Hematopoietic multipotent progenitor cell treated with erythropoietin and hydrocortisone succinate and interleukin-3 and kit ligand, for 17 days (in vitro differentiated cells): Measurements from ENCODE around the gene MACROD1.
"Not testable (repeated sequence)": the region's sequence is repeated elsewhere in the genome, so short reads cannot be mapped to it uniquely, and the experiment has no call there.

Source experiments
- DNase-seq: peaks from one replicate; pipeline ENCODE4 v3.0.0-alpha.2; 2015; ENCODE audit warnings: low spot score

MACROD1 gene

GRCh38 chr11:64056213-64056785 lies 109.6 kb downstream of the MACROD1 start:
- no peak for DNase-seq

GRCh38 chr11:64055077-64055476 lies 110.8 kb downstream of the MACROD1 start:
- DNase-seq, result no peak

GRCh38 chr11:64053699-64054098 lies 112.2 kb downstream of the MACROD1 start:
- no peak for DNase-seq

- no peak for DNase-seq
Observed at GRCh38 chr11:64052938-64053622, 112.8 kb downstream of the MACROD1 start.

GRCh38 chr11:64052436-64052835 lies 113.5 kb downstream of the MACROD1 start:
- DNase-seq, result no peak

- DNase-seq, result no peak
Observed at GRCh38 chr11:64051297-64051696, 114.6 kb downstream of the MACROD1 start.

GRCh38 chr11:64049509-64049908 lies 116.4 kb downstream of the MACROD1 start:
- DNase-seq, result no peak

GRCh38 chr11:64048042-64048854 lies 117.7 kb downstream of the MACROD1 start:
- DNase-seq, result no peak

GRCh38 chr11:64047373-64047772 lies 118.5 kb downstream of the MACROD1 start:
- DNase-seq, result not testable (repeated sequence)

GRCh38 chr11:64045700-64046099 lies 120.2 kb downstream of the MACROD1 start:
- no peak for DNase-seq

- no peak for DNase-seq
Observed at GRCh38 chr11:64044730-64045393, 121.1 kb downstream of the MACROD1 start.

GRCh38 chr11:64043545-64043944 lies 122.4 kb downstream of the MACROD1 start:
- no peak for DNase-seq

GRCh38 chr11:64042301-64042700 lies 123.6 kb downstream of the MACROD1 start:
- DNase-seq, result no peak

- DNase-seq, result no peak
Observed at GRCh38 chr11:64041846-64042245, 124.1 kb downstream of the MACROD1 start.

GRCh38 chr11:64040684-64041322 lies 125.1 kb downstream of the MACROD1 start:
- no peak for DNase-seq

- no peak for DNase-seq
Observed at GRCh38 chr11:64039012-64039665, 126.8 kb downstream of the MACROD1 start.

GRCh38 chr11:64038500-64038899 lies 127.4 kb downstream of the MACROD1 start:
- DNase-seq, result no peak

GRCh38 chr11:64037027-64037634 lies 128.8 kb downstream of the MACROD1 start:
- DNase-seq, result no peak

GRCh38 chr11:64036087-64037026 lies 129.6 kb downstream of the MACROD1 start:
- DNase-seq, result no peak

- DNase-seq, result no peak
Observed at GRCh38 chr11:64035576-64035975, 130.3 kb downstream of the MACROD1 start, which contains the start of gene FLRT1. Gene FLRT1 (plus strand): TSS chr11:64035931. CDS start chr11:64116268, 80,337 bp downstream.
